ENCODE data around the gene DOK5. TPM values are rescaled to one million over a fixed set of nuclear protein-coding genes. Genes with fewer than 3 reads are reported as not detected.

The DOK5 gene
- total and polyA plus RNA-seq, 10 of the 15 experiments (the other 5 are each of a cell fraction or from before 2014, with no cell fraction given), result 0.03 TPM; not detected in 9

- Histone ChIP-seq H3K9me3 (replicated peaks; ENCODE audit: control insufficient read depth, insufficient read depth, low read length) (no peaks in the 10 kb centered on the region), H3K4me3 (no peak overlapping the region), H3K4me2 (ENCODE audit: control insufficient read depth, insufficient read depth) (no peak overlapping the region), H4K20me1 (ENCODE audit: control insufficient read depth, insufficient read depth) (no peaks in the 10 kb centered on the region), H3K79me2 (ENCODE audit: control insufficient read depth, insufficient read depth, low read length) (no peaks in the 10 kb centered on the region), H3K9ac (ENCODE audit: control insufficient read depth, insufficient read depth, low read length) (no peak overlapping the region), H3K27ac (ENCODE audit: control insufficient read depth, insufficient read depth) (no peak overlapping the region), H3K36me3 (ENCODE audit: control insufficient read depth in 2 of 2, insufficient read depth in 2 of 2, low read length in 1 of 2) (no peaks in the 10 kb centered on the region), H3K27me3 (replicated peaks in 1 of 2; ENCODE audit: control insufficient read depth in 2 of 2, insufficient read depth in 2 of 2, low read length in 1 of 2) (no peaks in the 10 kb centered on the region; a peak in 1 of 4 replicates), H3K4me1 (ENCODE audit: control insufficient read depth, insufficient read depth, low read length) (no peaks in the 10 kb centered on the region), H2AFZ (ENCODE audit: control insufficient read depth, low read depth, low read length) (no peak overlapping the region)
- BruUV-seq (replicated peaks), result no TSS peak
- RAD21 ChIA-PET (ENCODE audit: unreplicated experiment), result interaction anchor here (0.5 kb wide), 1 partner anchor 12 kb away, joined by 3 read pairs; no protein-coding TSS in a partner anchor
- CTCF ChIA-PET, result no interaction called here
- SMC1A ChIA-PET (ENCODE audit: uncharacterized antibody, unreplicated experiment), result interaction anchor here (0.7 kb wide), 1 partner anchor 23 kb away, joined by 3 read pairs; no protein-coding TSS in a partner anchor
- FAIRE-seq (no peak), ATAC-seq (no peak), DNase-seq (ENCODE audit: low read depth, low spot score) (no peak)
- intact Hi-C loops (cut with micrococcal nuclease; ENCODE audit: unreplicated experiment), result no loop called here
- no peak for TF ChIP-seq PAX5 (IDR thresholded peaks at IDR 0.05; ENCODE audit: borderline replicate concordance, low read depth, low read length)
- TF ChIP-seq ZNF384 (IDR thresholded peaks at IDR 0.05; ENCODE audit: borderline replicate concordance, low read depth, low read length), result no peak
- TF ChIP-seq STAT3 (IDR thresholded peaks at IDR 0.05; ENCODE audit: low read depth, low read length), result no peak
- TF ChIP-seq, protein P1, sequence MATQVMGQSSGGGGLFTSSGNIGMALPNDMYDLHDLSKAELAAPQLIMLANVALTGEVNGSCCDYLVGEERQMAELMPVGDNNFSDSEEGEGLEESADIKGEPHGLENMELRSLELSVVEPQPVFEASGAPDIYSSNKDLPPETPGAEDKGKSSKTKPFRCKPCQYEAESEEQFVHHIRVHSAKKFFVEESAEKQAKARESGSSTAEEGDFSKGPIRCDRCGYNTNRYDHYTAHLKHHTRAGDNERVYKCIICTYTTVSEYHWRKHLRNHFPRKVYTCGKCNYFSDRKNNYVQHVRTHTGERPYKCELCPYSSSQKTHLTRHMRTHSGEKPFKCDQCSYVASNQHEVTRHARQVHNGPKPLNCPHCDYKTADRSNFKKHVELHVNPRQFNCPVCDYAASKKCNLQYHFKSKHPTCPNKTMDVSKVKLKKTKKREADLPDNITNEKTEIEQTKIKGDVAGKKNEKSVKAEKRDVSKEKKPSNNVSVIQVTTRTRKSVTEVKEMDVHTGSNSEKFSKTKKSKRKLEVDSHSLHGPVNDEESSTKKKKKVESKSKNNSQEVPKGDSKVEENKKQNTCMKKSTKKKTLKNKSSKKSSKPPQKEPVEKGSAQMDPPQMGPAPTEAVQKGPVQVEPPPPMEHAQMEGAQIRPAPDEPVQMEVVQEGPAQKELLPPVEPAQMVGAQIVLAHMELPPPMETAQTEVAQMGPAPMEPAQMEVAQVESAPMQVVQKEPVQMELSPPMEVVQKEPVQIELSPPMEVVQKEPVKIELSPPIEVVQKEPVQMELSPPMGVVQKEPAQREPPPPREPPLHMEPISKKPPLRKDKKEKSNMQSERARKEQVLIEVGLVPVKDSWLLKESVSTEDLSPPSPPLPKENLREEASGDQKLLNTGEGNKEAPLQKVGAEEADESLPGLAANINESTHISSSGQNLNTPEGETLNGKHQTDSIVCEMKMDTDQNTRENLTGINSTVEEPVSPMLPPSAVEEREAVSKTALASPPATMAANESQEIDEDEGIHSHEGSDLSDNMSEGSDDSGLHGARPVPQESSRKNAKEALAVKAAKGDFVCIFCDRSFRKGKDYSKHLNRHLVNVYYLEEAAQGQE (IDR thresholded peaks at IDR 0.05; ENCODE audit: low read depth, low read length), result no peak
- TF ChIP-seq ATF3 (IDR thresholded peaks at IDR 0.05; ENCODE audit: borderline replicate concordance, extremely low read depth, low read depth, low read length), result no peak
- TF ChIP-seq TAF1 (IDR thresholded peaks at IDR 0.05; ENCODE audit: borderline replicate concordance, low read depth, low read length), result no peak
- no peak for TF ChIP-seq USF1 (IDR thresholded peaks at IDR 0.05; ENCODE audit: borderline replicate concordance, extremely low read length, insufficient read depth, low read depth, low read length)
- TF ChIP-seq POU2F2 (IDR thresholded peaks at IDR 0.05; ENCODE audit: borderline replicate concordance, low read depth, low read length), result no peak
- TF ChIP-seq TBL1XR1 (IDR thresholded peaks at IDR 0.05; ENCODE audit: low read depth, low read length), result no peak
- TF ChIP-seq SIN3A (IDR thresholded peaks at IDR 0.05; ENCODE audit: low read depth, low read length), result no peak
- POLR2A ChIA-PET, result no interaction called here
- in situ Hi-C loops (cut with MboI), result no loop called here
Measured at GRCh38 chr20:54577637-54578036, 102.2 kb downstream of the DOK5 start.
